HG03025 (cell line): ENCODE results near the gene TECPR1.

ENCODE experiments used
- ATAC-seq: cut with Tn5 transposase; IDR thresholded peaks from one replicate; pipeline ENCODE4 v1.9.1; 2021; ENCODE audit warnings: mild to moderate bottlenecking, moderate library complexity; ENCODE audit not compliant: unreplicated experiment, low FRiP score

Gene TECPR1

DNA sequence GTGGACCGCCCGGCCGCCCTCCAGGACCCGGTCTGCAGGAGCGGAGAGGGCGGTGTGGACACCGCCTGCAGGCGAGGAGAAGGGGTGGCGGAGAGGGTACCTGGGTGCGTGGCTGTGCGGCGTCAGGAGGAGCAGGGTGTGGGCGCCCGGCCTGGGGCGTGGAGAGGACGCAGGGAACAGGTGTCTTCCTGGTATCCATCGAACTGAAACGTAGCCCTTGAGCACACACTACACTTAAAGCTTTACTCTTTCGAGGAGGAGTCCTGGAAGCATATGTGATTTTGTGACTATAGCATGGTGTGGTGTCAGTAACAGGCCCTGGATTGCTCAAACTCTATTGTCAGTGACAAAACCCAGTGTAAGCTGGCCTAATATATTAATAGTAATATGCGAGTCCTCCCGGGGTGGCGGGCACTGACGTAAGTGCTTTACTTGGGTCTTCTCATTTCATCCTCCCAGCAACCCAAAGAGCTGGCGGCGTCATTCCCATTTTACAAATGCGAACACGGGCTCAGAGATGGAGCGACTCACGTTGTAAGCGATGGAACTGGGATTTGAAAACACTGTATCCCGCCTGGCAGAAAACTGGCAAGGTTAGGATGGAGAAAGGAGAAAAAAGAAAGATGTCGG is 508 bp upstream of the TECPR1 start:
- ATAC-seq, result peak; percentile 13

DNA sequence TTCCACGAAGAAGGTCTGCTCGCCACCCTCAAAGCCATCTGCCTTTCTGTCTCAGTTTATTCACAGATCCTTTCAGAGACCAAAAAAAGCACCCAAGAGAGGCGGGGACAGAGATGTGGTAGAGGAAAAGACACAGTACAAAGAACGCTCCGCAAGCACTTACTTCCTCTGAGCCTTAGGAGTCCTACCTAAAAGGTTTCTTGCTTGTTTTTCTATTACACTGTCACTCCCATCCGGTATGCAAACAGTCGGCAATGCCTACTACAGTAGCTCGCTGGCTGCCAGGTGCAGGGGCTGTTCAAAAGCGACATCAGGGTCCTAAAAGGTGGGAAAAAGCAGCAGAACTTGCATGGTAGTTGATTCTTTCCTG is 816 bp downstream of the TECPR1 start:
- ATAC-seq, result peak; percentile 35

DNA sequence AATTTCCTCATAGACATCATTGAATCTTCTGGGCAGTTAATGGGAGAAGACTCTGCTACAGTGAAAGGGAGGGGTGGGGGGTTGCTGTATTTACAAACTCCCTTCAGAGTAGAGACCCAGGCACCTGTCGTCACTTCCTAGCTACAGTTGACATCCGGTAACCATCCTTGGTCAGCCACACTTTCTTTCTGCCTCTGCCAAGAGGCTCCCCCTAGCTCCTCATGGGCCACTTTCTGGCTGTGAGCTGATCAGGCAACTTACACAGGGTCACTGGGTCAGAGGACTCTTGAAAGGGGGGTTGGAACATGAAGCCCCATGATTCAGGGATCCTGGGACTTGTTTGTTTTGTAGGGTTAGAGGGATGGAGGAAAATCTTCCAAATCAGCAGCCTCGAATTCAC is 1.2 kb downstream of the TECPR1 start:
- ATAC-seq, result no peak

DNA sequence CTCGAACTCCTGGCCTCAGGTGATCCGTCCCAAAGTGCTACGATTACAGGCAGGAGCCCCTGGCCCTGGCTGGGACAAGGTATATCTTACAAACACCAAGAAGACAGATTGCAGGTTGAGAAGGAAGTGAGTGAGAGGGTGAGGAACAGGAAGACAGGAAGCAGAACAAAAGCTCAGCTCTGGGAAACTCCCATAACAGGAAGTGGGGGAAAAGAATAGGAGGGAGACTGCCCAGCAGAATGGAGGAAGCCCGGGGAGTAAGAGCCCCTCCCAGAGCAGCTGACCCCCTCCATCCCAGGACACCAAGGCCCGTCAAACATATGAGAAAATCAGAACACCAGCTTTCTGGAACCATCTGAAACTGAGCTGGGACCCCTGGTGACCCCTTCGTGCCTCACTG is 2.9 kb downstream of the TECPR1 start:
- ATAC-seq, result no peak

DNA sequence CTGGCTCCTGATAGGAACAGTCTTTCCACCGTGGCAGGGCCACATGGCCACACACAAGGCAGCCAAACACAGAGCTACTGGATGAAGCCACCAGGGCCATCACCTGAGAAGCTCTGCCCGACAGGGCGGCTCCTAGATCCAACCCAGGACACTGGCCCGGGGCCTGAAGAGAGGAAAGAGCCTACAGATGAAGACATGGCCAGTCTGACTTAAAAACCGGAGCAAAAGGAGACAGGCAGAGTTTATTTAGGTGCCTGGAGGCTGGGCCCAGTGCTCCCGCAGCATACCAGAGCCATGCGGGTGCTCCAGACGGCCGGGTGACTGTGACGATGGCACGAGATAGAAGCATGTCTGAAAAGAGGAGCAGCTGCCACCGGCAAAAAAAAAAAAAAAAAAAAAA is 3.9 kb downstream of the TECPR1 start:
- ATAC-seq, result no peak

DNA sequence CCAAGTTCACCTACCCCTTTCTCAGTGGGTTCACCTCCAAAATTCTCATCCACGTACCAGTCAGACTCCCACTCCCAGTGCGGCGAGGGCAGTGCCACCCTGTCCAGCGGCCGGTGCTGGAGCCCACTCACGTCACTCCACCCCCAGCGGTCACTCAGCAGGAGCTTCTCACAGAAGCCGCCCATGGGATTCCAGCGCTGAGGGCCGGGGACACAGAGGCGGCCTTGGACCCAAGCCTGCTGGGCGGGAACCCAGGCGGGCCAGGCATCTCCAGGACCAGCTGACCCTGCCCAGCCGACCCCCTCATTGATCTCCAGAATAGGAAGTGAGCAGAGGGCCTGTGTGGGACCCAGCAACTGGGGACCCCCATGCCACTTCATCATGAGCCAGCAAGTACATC is 7.2 kb downstream of the TECPR1 start:
- no peak for ATAC-seq

DNA sequence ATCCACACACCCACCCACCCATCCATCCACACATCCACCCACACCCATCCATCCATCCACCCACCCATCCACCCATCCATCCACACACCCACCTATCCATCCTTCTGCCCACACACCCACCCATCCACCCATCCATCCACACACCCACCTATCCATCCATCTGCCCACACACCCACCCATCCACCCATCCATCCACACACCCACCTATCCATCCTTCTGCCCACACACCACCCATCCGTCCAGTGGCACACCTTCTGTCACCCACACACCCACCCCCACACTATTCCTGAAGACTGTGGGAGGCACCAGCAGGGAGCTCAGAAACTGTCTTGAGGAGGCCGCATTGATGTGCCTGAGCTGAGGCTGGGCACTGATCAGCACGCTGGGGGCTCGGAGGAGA is 9.1 kb downstream of the TECPR1 start:
- no peak for ATAC-seq

DNA sequence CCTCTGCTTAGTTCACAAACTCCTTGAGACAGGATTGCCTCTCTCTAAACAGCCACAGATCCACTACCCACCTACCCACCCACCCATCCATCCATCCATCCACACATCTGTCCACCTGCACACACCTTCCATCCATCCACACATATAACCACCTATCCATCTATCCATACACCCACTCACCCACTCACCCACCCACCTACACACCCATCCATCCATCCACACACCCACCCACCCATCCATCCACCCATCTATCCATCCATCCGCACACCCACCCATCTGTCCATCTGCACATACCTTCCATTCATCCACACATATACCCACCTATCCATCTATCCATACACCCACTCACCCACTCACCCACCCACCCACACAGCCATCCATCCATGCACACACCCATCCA is 9.7 kb downstream of the TECPR1 start:
- no peak for ATAC-seq

DNA sequence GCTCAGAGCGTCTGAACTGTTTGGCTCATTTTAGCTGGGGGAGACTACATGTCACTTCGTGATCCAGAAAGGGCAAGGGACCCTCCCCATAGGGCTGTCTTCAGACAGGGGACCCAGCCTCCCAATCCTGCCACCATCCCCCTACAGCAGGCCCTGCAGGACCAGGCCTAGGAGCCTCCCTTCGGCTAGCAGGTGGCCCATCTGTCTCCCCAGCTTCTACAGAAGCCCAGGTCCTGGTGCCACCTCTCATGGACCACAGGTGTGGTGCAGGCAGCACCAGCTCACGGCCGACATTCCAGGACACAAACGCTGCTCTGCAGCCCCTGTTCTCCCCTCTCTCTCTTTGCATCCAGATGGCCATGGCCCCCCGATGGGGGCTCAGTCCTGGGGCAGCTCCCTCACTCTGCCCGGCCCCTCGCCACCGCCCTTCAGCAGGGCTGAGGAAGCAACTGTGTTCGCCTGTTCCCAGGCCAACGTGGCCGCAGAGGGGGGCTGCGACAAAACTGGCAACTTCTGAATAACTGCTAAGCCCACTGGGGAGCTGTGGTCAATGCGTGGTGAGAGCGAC is 10.3 kb downstream of the TECPR1 start:
- no peak for ATAC-seq

DNA sequence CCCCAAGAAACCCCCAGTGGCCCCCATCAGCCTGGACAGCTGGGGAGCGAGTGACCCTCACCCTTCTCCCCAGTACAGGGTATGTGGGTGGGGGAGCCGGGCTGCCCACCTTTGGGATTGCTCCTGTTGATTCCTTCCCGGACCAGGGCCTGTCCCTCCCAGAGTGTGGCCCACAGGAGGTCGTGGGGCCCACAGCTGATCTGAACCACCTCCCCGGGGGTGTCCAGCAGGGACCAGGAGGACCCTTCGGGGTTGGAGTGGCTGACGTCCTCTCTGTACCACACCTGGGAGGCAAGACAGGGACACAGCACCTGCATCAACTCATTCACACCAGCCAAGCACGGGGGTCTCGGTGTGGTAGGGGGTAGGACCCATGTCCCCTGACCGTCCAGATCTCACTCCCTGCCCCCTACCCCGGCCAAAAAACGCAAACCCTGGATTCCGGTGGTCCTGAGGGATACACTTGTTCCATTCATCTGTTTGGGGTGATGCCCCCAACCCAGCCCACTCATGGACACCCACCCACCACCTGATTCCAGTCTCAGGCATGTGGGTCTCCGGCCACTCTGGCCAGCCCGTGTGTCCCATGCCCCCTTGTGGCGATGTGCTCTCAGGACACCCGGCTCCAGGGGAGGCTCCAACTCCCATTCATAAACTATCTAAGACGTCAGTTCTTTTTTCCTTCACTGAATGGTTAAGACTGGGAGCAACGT is 10.9 kb downstream of the TECPR1 start:
- ATAC-seq, result no peak

DNA sequence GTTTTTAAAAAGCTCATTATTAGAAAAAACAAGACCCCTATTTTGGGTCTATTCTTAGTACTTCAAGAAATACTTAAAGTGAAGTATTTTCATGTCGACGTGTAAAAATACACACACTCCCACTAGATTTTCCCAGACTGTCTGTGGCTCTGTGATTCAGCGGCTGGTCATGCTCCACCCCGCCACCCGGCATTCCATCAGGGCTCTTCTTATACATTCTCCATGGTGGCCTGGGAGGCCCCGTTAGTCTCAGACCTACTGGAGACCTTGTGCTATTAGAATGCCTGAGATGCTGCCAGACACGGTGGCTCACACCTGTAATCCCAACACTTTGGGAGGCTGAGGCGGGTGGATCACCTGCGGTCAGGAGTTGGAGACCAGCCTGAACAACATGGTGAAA is 13.1 kb downstream of the TECPR1 start:
- no peak for ATAC-seq

DNA sequence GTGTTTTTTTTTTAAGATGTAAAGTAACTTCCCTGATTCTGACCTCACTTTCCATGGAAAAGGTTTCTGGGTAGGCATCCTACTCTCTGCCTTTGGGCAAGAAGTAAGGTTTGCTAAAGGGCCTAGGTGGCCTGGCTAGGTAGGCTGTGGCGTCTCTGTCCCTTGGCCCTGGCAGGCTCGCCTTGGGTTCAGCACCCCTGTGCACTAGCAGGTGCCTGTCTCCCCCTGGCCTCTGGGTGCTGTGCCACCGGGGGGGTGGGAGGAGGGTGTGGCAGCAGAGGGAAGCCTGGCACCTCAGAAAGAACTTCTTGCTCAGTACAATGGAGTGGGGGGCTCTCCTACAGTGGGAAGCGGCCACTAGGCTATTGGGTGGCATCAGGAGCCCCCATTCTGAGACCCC is 14.0 kb downstream of the TECPR1 start:
- ATAC-seq, result no peak

DNA sequence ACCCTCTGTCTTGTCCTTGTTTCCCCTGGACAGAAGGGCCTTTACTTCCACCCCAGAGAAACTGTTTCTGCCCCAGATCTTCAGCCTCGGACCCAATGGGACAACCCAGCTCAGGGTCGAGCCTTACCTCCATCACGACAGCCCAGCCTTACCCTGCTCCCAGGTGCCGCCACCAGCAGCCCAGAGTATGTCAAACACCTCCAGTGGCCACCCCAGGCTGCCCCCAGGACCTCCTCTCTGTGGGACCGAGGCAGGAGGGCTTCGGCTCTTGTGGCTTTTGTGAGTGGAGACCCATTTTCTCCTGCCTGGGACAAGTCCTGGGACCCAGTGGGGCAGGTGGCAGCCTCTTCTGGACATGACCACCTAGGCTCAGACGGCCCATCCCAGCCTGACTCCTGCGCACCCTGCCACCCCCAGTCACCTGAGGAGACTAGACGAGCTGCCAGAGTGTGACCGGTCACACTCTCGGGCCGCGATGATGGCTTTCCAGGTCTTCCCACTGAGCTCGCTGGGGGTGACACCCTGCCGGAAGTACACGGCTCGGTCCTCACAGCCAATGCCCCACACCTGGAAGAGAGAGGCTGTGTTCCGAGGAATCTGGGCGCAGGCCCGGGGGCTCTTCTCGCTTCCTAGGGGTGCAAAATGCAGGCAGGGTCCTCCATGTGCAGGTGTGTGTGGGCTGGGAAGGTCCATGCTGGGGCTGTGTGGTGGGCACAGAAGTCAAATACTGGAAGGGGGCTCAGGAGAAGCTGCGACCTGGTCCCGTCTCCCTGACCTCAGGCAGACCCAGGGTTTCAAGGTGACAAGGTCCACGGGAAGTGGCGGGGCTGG is 15.5 kb downstream of the TECPR1 start:
- ATAC-seq, result no peak

DNA sequence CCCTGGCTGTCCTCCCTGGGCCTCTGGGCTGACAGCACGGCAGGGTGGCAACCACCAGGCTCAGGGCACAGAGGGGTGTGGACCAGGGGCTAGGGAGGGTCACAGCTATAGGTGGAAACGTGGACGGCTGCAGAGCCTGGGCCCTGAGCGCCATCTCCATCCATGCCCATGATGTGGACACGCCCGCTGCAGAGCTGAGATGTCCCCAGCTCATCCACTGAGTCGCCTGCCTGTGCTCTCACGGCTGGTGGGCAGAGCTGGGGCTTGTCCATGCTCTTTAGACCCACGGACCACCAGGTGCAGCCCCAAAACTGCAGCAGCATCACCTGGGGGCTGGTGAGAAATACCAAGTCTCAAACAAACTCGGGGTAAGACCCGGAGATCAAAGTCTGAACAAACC is 16.1 kb downstream of the TECPR1 start:
- ATAC-seq, result no peak

DNA sequence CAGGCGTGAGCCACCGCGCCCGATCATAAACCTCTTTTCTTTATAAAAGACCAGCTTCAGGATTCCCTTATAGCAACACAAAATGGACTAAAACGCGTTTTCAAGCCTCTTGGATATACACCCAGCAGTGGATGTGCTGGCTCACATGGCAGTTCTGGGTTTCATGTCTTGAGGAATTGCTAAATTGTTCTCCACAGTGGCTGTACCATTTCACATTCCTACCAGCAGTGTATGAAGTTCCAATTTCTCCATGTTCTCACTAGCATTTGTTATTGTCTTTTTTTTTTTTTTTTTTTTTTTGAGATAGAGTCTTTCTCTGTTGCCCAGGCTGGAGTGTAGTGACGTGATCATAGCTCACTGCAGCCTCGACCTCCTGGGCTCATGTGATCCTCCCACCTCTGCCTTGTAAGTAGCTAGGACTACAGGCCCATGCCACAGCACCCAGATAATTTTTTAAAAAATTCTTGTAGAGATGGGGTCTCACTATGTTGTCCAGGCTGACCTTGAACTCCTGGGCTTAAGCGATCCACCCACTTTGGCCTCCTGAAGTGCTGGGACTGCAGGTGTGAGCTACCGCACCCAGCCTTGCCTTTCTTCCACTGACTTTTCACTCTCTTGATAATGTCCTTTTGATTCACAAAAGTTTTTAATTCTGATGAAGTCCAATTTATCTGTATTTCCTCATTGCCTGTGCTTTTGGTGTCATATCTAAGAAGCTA is 17.4 kb downstream of the TECPR1 start:
- ATAC-seq, result no peak

DNA sequence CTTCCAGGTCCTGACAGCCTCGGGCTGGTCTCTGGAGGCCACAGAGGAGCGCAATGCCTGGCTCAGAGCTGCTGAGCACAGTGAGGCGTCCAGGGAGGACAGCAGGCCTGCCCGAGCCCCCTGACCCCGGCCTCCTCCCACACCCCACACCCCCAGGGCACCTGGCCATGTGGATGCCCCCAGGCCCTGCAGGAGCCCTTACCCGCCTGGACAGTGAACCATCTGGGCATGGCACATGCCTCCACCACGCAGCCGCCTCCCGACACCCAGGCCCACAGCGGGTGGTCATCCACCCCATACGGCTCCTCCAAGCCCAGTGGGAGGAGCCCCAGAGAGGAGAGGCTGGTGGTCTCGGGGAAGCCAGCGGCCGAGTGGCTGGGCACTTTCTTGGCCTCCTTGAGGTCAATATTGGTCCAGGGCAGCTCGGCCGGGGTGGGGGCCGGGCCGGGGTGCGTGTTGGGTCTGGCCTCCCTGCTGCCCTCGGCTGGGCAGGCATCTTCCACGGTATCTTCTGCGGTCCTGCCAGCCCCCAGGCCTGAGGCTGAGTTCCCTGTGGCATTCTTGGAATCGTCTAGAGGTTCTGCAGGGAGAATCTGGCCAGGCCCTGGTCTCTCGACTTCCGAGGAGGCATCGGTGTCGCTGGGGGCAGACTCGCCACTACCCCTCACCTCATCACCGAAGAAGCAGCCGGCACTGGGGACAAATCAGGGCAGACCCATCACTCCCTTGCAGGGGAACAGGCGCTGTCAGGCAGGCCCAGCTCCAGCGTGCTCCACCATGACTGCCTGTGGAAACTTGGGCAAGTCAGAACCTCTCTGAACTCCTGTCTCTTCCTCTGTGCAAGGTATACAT is 18.6 kb downstream of the TECPR1 start:
- ATAC-seq, result no peak

DNA sequence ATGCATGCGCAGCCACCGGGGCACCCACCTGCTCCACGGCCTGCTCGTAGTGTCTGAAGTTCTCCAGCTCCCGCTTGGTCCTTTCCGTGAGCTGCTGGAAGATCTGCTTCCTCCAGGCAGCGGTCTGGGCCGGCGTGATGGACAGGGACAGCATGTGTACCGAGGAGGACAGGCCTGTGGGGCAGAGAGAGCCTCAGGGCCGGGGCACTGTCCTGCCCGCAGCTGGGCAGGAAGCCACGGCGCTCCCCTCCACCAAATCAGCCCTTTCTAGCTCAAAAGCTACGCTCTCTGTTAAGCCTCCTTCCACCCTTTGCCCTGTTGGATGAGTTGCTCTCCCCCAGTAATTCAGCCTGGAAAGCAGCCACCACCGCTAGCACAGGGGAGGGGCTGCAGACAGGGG is 19.2 kb downstream of the TECPR1 start:
- no peak for ATAC-seq

DNA sequence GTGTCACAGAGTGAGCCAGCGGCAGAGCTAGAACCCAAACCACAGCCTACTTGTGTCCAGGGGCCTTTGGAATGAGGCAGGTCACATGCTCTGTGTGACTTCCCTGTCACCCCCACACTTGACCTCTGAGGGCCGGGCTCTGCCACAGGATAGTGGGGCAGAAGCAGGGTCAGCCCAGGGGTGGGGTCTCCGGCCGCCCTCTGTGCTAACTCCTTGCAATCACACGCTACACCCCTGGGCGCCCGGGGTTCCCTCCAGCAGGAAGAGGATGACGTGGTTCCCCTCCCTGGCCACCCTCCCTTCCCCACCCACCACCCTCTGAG is 19.8 kb downstream of the TECPR1 start:
- ATAC-seq, result no peak

DNA sequence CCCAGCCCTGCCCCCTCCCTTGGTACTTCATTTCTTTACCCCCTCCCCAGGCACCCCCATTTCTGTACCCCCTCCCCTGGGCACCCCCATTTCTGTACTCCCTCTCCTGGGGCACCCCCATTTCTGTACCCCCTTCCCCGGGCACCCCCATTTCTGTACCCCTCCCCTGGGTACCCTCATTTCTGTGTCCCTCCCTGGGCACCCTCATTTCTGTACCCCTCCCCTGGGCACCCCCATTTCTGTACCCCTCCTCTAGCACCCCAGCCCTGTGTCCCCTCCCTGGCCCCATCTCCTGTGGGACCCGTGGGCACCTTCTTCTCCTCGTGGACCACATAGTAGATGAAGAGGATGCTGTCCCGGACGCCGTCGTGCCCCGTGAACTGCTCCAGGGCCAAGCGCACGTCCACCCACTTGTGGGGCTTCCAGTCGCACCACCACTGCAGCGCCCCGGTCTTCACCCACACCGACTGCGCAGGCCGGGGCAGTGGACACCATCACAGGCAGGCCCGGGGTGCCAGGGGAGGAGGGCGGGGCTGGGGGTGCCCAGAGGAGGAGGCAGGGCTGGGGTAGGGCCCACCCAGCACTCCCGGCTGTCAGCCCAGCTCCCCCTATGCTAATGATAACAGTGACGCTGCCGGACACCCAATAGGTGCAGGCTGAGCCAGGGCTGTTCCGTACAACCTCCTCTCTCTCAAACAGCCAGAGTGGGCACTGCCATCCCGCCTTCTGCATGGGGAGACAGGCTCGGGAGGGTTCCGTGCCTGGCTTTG is 20.4 kb downstream of the TECPR1 start:
- ATAC-seq, result no peak
